CD4-positive, alpha-beta T cell treated with Interleukin-6 at 100 ng/mL for 8 hours (primary cell): ENCODE data around the gene LMF1.

ENCODE experiments used
- DNase-seq: peaks from one replicate; pipeline ENCODE4 v3.0.0-alpha.2; 2020; ENCODE audit warnings: mixed read lengths, low spot score

LMF1 gene

DNA sequence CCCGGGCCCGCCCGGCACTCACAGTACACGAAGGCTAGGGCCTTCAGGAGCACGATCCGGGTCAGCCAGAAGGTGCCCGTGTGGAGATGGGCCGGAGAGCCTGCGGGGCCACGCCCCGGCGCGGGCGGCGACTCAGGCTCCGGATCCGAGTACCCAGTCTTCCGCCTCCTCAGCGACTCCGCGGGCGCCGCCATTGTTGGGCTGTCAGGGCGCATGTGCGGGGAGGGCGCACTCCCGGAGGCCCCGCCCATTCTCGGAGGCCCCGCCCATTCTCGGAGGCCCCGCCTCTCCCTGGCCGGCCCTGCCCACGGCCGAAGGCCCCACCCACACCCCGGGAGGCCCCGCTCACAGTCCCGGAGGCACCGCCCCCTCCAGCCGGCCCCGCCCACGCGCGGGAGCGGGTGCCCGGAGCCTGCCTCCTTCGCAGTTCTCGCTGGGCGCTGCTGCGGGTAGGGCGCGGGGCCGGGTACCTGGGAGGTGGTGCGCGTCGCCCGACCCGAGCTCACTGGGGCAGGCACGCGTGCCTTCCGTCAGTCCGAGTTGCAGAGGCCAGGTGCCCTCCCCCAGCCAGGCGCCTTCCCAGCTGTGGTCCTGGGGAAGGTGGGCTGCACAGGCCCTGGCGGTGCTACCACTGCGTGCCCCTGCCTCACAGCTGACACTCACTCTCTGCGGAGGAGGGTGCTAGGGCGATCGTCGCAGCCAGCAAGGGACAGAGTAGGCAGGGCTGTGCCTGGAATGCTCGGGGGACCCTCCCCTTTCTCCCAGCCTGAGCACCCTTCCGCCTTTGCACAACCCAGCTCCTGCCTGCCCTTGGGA lies at the start of gene LMF1:
LMF1 (minus strand) TSS at position 219 of the 816 bp plus-strand sequence; CDS start at position 215, 4 bp downstream.
- DNase-seq: peak; percentile 95

DNA sequence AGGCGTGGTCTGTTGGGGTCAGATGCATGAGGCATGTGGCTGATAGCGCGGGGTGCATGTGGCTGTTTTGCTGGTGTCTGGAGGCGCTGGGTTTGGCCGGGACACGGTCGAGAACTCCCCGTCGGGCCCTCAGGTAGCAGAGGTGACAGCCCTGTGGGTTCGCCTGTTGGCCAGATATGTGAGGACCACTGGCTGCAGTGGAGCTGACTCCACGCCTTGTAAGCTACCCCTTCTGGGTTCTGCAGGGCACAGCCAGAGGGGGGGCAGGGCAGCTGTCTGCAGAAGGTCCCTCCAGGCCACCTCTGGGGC lies 49.3 kb upstream of the LMF1 start:
- DNase-seq: no peak

DNA sequence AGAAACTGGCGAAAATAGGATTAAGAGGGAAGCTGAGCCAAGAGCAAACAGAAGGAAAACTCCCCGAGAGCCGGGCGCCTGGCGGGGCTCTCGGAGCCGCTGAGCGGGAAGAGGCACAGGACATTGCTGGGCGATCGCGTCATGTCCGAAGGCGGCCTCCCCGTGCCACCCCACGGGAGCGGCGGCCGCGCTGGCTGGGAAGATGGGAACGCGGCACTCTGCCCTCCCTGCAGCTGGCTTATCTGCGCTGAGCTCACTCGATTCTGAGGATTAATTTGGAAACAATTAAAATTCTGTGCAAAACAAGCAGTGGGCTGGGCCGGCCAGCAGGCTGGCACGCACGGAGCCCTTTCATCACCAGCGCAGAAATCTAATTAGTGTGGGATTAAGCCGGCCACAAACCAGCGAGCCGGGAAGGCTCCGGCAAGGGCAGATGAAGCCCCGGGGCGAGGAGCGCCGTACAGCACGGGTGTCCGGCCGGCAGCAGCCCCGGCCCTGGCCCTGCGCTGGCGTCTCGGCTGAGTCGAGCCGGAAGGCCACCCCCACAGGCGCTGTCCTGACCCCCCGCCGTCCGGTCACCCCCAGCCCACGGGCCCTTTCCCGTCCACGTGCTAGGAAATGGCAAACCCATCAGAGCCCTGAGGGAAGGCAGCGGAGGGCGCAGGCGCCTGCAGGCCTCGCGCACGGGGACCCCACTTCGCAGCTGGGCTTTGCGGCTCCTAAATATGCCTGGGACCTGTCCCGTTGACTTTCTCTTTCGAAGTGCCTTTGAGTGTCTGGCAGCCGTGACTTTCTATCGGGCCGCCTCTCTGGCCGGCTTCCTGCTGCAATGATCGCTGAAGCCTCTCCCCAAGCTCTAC lies 48.7 kb upstream of the LMF1 start:
- DNase-seq: no peak

DNA sequence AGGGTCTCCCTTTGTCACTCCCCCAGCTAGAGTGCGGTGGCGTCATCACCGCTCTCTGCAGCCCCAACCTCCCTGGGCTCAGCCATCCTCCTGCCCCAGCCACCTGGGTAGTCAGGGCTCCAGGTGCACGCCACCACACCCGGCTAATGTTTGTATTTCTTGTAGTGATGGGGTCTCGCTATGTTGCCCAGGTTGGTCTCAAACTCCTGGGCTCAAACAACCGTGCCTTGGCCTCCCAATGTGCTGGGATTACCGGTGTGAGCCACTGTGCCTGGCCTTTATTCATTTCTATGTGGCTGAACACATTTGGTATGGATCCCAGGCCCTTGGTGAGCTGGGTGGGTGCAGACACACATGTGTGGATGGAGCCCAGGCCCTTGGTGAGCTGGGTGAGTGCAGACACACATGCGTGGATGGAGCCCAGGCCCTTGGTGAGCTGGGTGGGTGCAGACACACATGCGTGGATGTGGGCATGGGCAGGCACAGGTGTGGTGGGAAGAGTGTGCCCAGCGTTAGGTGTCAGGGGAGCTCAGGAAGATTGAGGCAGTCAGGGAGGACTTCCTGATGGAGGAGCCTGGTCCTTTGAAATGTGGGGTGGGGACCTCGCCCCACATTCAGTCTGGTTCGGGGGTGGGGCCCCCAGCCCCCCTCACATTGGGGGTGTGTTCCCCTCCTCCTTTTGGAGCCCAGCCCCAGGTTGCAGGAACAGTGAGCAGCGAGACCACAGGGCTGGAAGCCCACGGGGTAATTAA lies 47.8 kb upstream of the LMF1 start:
- DNase-seq: no peak

DNA sequence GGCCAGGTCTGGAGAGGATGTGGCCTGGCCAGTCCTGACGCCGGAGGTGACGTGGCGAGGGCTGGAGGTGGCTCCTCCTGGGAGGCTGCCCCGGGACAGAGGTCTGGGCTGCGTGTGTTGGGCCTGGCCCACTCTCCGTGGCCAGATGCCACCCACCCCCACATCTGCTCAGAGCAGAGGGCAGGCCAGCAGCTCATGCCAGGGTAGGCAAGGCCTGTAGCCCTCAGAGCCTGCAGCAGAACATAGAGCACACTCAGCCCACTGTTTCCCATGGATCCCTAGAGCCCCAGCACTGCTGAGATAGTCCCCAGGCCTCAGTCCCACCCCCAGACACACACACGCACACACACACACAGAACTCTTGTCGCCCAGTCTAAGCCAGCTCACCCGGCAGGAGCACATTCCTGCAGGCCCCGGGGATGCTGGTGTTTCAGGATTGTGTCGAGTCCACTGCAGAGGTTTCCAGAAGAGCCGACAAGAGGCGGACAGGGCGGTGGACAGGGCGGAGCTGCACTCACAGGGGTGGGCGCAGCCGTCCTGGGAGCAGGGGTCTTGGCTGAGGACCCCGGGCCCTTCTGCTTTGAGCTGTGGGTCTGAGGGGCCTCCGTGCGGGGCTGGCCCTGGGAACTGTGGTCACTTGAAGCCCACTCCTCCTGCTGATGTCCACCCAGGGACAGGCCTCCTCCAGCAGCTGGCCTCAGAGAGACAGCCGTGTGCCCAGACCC lies 44.1 kb upstream of the LMF1 start:
- DNase-seq: no peak

DNA sequence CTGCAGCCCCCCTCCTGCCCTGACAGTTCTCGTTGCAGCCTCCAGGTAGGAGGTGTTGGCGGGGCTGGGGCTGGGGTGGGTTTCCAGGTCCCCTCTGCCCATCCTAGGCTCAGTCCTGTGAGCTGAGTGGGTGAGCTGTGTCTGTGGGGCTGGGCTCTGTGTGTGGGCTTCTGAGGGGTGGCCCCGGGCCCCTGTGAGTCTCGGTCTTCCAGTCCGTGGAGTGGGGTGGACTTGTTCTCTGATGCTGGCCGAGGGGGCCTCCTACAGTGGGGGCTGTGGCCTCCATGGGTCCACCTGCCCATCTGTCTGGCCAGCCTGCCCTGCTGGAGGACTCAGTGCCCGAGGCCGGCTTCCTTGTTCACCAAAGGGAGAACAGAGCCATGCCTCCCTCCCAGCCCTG lies 43.4 kb upstream of the LMF1 start:
- no peak for DNase-seq

DNA sequence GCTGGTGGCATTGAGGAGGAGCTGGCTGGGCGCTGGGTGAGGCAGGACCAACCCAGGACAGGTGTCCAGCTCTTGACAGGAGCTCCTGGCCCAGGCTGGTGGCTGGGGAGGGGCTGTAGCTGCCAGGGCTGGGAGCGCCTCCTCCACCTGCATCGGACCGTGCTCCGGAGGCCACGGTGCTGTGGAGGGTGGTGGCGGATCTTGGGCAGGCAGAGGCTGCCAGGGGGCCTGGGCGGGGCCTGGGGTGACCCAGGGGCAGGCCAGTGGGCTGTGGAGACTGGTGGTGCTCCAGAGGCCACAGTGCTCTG lies 42.8 kb upstream of the LMF1 start:
- DNase-seq: no peak

DNA sequence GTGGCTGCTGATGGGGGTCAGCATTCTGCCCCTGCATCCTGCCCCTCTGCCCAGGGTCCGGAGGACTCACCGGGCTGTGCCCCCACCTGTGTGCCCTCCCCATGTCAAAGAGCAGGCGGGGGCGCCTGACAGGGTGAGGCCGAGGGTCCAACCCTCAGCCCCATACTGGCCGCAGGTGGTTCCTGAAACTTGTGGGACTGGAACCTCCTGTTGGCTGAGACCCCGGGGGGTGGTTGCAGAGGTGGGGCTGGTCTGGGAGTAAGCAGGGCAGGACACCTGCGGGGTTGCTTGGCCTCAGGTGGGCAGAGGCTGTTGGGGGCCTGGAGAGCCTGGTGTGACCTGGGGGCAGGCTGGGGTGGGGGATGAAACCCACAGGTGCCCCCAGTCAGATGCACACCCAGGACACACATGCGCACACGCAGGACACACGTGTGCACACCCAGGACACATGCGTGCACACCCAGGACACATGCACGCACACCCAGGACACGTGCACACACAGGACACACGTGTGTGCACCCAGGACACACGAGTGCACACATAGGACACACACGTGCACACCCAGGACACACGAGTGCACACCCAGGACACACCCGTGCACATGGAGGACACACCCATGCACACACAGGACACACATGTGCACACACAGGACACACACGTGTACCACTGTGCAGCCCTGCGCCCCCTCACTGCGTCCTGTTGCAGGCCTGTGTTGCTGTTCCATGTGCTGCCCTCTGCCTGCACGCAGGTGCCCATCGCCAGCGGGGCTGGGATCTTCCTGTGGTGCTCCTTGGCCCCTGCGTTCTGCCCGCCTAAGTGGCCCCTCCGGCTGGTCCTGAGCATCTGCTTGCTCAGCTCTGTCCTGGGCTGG lies 42.2 kb upstream of the LMF1 start:
- DNase-seq: no peak

DNA sequence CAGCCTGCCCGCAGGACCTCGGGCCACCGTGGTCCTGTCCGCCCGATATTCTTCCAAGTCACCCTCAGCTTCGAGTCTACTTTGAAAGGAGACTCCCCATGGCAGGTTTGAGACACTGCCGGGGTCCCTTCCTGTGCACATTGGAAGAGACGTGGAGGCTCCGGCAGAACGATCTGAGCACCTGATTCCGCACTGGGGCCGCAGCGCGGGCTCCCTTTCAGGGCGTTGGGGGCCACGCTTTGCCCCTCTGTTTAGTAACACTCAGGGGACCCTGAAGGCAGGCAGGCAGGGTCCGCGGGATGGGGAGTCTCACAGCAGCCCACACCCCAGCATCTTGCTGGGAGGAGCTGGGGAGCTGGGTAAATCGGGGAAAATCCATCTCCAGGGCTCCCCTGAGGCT lies 41.4 kb upstream of the LMF1 start:
- DNase-seq: no peak

DNA sequence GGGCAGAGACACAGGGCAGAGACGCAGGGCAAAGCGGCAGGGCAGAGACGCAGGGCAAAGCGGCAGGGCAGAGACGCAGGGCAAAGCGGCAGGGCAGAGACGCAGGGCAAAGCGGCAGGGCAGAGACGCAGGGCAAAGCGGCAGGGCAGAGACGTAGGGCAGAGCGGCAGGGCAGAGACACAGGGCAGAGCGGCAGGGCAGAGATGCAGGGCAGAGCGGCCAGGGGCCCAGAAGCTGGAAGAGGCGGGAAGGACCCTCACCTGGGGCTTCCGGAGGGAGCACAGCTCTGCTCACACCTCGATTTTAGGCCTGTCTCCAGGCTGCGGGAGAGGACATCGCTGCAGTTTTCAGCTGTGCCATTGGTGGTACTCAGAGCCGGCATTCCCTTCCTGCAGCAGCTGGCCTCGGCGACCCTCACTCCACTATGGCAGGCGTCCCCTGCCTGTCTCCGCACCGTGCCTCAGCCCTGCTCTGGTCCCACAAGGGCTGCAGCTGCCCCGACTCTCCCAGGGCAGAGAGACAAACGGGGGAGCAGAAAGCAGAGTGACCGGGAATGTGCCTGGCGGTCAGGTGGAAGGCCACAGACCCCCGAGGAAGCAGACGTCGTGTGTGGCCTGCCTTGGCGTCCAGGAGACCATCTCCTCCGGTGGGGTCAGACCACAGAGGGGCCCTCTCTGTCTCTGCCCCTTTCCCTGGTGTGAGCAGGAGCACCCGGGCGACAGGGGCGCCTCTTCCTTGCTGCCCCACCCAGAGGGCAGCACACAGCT lies 40.7 kb upstream of the LMF1 start:
- DNase-seq: no peak

DNA sequence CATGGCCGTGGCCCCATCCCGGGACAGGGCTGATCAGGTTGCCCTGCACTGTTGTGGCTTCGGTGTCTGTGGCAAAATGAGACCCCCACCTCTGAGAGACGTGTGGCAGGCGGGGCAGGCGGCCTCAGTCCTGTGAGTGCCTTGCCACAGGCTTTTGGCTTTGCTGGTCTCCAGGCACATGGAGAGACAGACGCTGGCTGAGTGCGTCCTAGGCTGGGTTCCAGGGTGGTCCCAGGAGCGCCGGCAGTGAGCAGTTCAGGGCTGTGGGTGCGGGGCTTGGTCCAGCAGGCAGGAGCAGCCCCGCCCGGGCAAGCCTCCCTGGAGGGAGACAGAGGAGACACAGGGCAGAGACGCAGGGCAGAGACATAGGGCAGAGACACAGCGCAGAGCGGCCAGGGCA lies 40.0 kb upstream of the LMF1 start:
- no peak for DNase-seq

DNA sequence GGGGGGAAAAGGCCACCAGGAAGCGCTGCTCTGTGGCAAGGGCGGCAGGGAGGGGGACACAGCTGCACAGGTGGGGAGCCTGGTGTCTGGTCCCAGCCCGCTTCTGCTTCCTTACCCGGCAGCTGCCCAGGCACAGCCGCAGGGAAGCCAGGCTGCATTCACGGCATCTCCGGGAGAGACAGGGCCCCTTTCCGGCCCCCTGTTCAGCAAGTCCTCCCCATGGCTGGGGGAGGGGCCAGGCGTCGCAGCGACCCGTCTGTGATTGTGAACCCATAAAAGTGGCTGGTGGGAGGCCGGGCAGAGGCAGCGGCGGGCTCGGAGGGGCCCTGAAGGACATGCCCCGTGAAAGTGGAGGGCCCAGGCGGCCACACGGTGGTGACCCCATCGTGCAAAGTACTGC lies 39.5 kb upstream of the LMF1 start:
- no peak for DNase-seq

DNA sequence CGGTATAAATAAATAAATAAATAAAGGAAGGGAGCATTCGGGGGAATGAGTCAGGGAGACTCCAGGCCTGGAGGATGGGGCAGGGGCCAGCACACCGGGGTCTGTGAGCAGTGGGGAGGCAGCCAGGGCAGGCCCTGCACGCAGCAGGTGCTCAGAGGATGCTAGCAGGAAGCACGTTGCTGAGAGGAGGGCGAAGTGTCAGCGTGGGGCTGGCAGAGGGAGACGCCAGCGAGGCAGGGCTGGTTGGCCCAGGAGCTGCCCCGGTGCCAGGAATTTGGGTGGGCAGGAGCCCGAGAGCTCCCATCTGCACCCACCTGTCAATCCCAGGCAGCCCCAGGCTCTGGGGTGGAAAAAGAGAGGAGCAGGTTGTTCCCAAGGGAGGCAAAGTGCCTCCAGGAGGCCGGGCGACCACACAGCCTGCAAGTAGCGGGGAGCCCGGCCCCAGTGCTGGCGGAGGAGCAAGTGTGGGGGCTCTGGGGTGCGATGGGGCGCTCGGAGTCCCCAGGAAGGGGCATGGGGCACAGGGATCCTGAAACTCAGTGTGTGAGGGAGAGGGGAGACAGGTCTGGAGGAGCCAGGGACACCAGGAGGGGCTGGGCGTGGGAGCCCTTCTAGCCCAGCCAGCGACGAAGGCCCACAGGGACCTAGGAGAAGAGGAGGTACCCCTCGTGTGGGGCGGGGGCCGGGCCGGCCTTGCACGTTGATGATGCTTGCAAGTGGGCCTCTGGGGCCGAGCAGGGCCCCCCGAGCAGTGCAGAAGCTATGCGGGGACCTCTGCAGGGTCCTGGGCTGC lies 38.8 kb upstream of the LMF1 start:
- DNase-seq: no peak

DNA sequence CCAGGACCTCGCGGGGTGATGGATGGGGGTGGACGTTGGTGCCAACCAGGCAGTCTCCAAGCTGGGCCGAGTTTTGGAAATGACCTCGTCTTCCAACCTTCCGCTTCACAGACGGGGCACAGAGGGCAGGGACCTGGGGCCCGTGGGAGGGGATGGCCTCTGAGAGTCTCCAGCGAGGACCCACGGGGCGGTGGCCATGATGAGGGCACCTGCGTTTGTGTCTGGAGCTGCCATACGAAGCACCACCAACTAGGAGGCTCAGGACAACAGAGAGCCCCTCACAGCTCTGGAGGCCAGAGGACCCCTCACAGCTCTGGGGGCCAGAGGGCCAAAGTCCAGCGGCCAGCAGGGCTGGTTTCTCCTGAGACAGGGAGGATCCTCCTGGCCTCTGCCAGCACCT lies 37.3 kb upstream of the LMF1 start:
- no peak for DNase-seq

DNA sequence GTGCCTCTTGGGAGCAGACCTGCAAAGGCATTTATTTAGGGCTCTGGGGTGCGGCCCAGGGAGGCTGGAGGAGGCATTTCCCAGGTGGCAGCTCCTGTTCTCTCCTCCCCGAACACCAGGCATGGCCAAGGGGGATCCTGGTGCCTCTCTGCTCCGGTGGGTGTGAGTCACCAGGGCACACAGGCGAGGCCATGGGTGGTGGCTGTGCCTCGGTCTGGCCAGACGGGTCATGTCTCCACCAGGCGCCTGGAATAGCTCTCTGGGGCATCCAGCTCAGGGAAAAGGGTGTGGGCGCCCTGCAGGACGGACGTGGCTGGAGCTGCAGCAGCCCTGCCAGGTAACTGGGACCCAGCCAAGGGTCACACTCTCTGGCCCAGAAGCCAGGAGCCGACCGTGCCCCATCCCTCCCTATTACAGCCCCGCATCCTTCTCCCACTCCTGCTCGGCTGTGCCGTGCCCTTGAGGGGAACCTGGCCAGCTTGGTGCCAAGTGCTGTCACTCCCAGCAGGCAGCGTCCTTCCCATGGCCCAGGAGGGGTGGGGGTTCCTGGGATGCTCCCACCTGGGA lies 36.6 kb upstream of the LMF1 start:
- no peak for DNase-seq

DNA sequence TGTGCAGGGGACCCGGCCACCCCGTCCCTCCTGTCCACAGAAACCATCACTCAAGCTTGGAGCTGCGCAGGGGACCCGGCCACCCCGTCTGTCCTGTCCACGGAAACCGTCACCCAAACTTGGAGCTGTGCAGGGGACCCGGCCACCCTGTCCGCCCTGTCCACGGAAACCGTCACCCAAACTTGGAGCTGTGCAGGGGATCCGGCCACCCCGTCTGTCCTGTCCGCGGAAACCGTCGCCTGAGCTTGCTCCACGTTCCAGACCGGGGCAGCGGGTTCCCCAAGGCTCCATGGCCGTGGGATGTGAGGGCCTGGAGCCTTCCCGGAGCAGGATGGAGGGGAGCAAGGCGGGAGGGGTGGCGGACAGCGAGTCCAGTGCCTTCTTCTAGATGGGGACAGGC lies 36.0 kb upstream of the LMF1 start:
- no peak for DNase-seq

DNA sequence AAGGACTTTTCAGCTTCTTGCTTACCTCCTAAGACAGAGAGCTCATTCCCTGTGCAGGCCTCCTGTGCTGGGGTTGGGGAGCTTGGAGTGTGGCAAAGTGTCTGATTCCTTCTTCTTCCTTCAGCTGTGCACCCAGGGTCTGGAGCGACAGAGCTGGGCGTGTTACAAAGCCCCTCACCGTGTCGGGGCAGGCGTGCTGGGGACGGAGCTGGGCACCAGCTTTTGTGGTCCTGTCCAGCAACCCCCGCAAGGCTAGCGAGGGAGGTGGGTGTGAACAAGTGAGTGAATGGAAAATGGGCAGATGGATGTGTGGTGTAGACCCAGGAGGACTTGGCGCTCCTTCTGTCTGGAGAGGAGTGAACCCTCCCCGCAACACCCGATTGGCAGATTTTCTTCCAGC lies 34.5 kb upstream of the LMF1 start:
- no peak for DNase-seq

DNA sequence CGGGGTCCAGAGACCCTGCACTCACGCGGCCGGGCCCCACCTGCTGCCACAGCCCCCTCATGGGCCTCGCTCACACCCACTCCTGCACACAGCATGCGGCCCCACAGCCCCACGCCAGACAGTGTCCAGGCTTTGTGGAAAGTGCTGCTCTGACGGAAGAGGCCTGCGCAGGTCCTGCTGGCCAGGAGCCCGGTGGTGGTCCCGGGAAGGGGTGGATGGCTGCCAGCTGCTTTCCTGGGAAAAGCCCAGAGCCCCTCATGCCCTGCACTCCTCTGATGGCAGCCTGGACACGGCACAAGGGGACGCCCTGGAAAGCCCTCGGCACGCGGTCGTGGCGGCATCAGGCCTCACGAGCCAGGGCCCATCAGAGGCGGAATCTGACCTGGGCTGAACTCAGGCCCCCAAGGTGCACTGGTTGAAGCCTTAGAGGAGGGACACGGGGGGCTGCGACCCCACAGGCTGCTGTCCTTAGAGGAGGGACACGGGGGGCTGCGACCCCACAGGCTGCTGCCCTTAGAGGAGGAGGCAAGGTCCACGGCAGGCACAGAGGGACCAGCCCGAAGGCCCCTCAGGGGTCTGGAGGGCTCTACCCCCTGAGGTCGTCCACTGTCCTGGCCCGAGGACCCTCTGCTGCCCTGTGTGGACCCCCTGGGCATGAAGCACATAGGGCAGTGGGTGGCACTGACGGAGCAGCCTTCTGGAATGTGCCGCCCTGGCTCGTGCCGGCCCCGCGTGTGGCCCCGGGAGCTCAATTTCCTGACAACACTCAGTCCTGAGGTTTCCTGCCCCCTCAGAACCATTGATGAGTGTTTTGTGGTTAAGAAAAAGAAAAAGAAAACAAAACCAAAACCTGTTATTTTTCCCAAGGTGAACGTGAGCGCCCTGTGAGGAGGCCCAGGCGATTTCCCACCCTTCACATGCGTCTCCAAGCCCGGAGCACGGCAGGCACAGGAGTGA lies 32.9 kb upstream of the LMF1 start:
- peak; percentile 60 for DNase-seq
